NCI-H526 treated with DMSO at 0.1 percent for 48 hours (cell line): ENCODE results near the gene PSAPL1.

Experiments
- DNase-seq: peaks from one replicate; lab custom pipeline; 2025; lab: John Stamatoyannopoulos, UW

The PSAPL1 gene

GRCh38 chr4:7430965-7431695, 3.6 kb downstream of the PSAPL1 start:
- no peak for DNase-seq

GRCh38 chr4:7430368-7430964, 4.3 kb downstream of the PSAPL1 start:
- DNase-seq, result no peak

GRCh38 chr4:7429601-7430078, 5.1 kb downstream of the PSAPL1 start:
- no peak for DNase-seq

- no peak for DNase-seq
Observed at GRCh38 chr4:7429069-7429416, 5.7 kb downstream of the PSAPL1 start.

- no peak for DNase-seq
Observed at GRCh38 chr4:7428261-7429068, 6.3 kb downstream of the PSAPL1 start.

GRCh38 chr4:7427831-7428260, 6.9 kb downstream of the PSAPL1 start:
- DNase-seq, result no peak

GRCh38 chr4:7427361-7427760, 7.4 kb downstream of the PSAPL1 start:
- no peak for DNase-seq

- DNase-seq, result no peak
Observed at GRCh38 chr4:7426525-7427171, 8.1 kb downstream of the PSAPL1 start.

GRCh38 chr4:7425591-7426468, 8.9 kb downstream of the PSAPL1 start:
- DNase-seq, result no peak

GRCh38 chr4:7425124-7425523, 9.6 kb downstream of the PSAPL1 start:
- DNase-seq, result no peak

GRCh38 chr4:7424553-7425111, 10.1 kb downstream of the PSAPL1 start:
- DNase-seq, result no peak

- DNase-seq, result no peak
Observed at GRCh38 chr4:7423801-7424552, 10.8 kb downstream of the PSAPL1 start.

- DNase-seq, result no peak
Observed at GRCh38 chr4:7423391-7423790, 11.3 kb downstream of the PSAPL1 start.

- DNase-seq, result no peak
Observed at GRCh38 chr4:7422898-7423180, 11.9 kb downstream of the PSAPL1 start.

- DNase-seq, result no peak
Observed at GRCh38 chr4:7422151-7422897, 12.4 kb downstream of the PSAPL1 start.

GRCh38 chr4:7421356-7422150, 13.2 kb downstream of the PSAPL1 start:
- DNase-seq, result no peak

GRCh38 chr4:7420661-7421040, 14.1 kb downstream of the PSAPL1 start:
- DNase-seq, result no peak

GRCh38 chr4:7419961-7420660, 14.6 kb downstream of the PSAPL1 start:
- no peak for DNase-seq
